BLaER1 (cell line): Measurements from ENCODE around the gene SHB.
"Not testable (repeated sequence)": the region's sequence is repeated elsewhere in the genome, so short reads cannot be mapped to it uniquely, and the experiment has no call there.

ENCODE experiments used
- H3K27ac ChIP-seq: shearing (Covaris generic); formaldehyde crosslinking; 2 replicates; pipeline ENCODE4 v1.8.1; 2022
- H3K27me3 ChIP-seq: shearing (Covaris generic); formaldehyde crosslinking; 2 replicates; pipeline ENCODE4 v1.8.1; 2022
- H3K36me3 ChIP-seq: shearing (Covaris generic); formaldehyde crosslinking; 2 replicates; pipeline ENCODE4 v1.8.1; 2022
- H3K4me1 ChIP-seq: shearing (Covaris generic); formaldehyde crosslinking; 2 replicates; pipeline ENCODE4 v1.8.1; 2022
- H3K4me2 ChIP-seq: shearing (Covaris generic); formaldehyde crosslinking; 2 replicates; pipeline ENCODE4 v1.8.1; 2022
- H3K4me3 ChIP-seq: shearing (Covaris generic); formaldehyde crosslinking; 2 replicates; pipeline ENCODE4 v1.8.1; 2022
- H3K9ac ChIP-seq: shearing (Covaris generic); formaldehyde crosslinking; 2 replicates; pipeline ENCODE4 v1.8.1; 2022
- H3K9me3 ChIP-seq: shearing (Covaris generic); formaldehyde crosslinking; 2 replicates; pipeline ENCODE4 v1.8.1; 2022
- H4K20me1 ChIP-seq: shearing (Covaris generic); formaldehyde crosslinking; 2 replicates; pipeline ENCODE4 v1.8.1; 2022
- Cebpa-rat ChIP-seq: shearing (Covaris generic); IDR thresholded peaks from 2 replicates; pipeline ENCODE4 v1.8.1; 2022

Gene SHB

GRCh38 chr9:38053697-38054461 lies 15.1 kb downstream of the SHB start:
- Histone ChIP-seq H3K4me3 (no peak overlapping the region), H3K4me1 (peaks cover 21% of the 10 kb centered on the region), H3K27me3 (no peaks in the 10 kb centered on the region), H3K27ac (no peak overlapping the region), H3K9me3 (no peaks in the 10 kb centered on the region), H4K20me1 (peaks cover 33% of the 10 kb centered on the region), H3K9ac (no peak overlapping the region), H3K4me2 (no peak overlapping the region), H3K36me3 (no peaks in the 10 kb centered on the region)
- TF ChIP-seq Cebpa-rat, result no peak

- H3K36me3 ChIP-seq, result no peaks in the 10 kb centered on the region
- no peak overlapping the region for H3K4me2 ChIP-seq
- H3K9me3 ChIP-seq, result no peaks in the 10 kb centered on the region
- TF ChIP-seq Cebpa-rat, result no peak
- H4K20me1 ChIP-seq, result peaks cover 14% of the 10 kb centered on the region
- no peak overlapping the region for H3K4me3 ChIP-seq
- no peaks in the 10 kb centered on the region for H3K27me3 ChIP-seq
- H3K4me1 ChIP-seq, result peaks cover 7% of the 10 kb centered on the region
- H3K9ac ChIP-seq, result no peak overlapping the region
- no peak overlapping the region for H3K27ac ChIP-seq
Measured at GRCh38 chr9:38051780-38052546, 17.1 kb downstream of the SHB start.

- H3K4me1 ChIP-seq, result peaks cover 5% of the 10 kb centered on the region
- no peak overlapping the region for H3K4me2 ChIP-seq
- H4K20me1 ChIP-seq, result no peaks in the 10 kb centered on the region
- no peak overlapping the region for H3K9ac ChIP-seq
- no peak overlapping the region for H3K4me3 ChIP-seq
- no peaks in the 10 kb centered on the region for H3K36me3 ChIP-seq
- TF ChIP-seq Cebpa-rat, result no peak
- H3K27me3 ChIP-seq, result no peaks in the 10 kb centered on the region
- H3K9me3 ChIP-seq, result no peaks in the 10 kb centered on the region
- H3K27ac ChIP-seq, result no peak overlapping the region
Measured at GRCh38 chr9:38048316-38048969, 20.6 kb downstream of the SHB start.

- H3K9ac ChIP-seq, result no peak overlapping the region
- H3K4me3 ChIP-seq, result no peak overlapping the region
- H3K4me2 ChIP-seq, result no peak overlapping the region
- no peaks in the 10 kb centered on the region for H3K36me3 ChIP-seq
- peaks cover 5% of the 10 kb centered on the region for H3K4me1 ChIP-seq
- H4K20me1 ChIP-seq, result no peaks in the 10 kb centered on the region
- TF ChIP-seq Cebpa-rat, result no peak
- no peak overlapping the region for H3K27ac ChIP-seq
- no peaks in the 10 kb centered on the region for H3K9me3 ChIP-seq
- no peaks in the 10 kb centered on the region for H3K27me3 ChIP-seq
Measured at GRCh38 chr9:38047301-38048251, 21.5 kb downstream of the SHB start.

GRCh38 chr9:38046661-38047300 lies 22.2 kb downstream of the SHB start:
- Histone ChIP-seq H3K27ac (no peak overlapping the region), H3K27me3 (no peaks in the 10 kb centered on the region), H3K9ac (no peak overlapping the region), H3K36me3 (no peaks in the 10 kb centered on the region), H3K4me3 (no peak overlapping the region), H4K20me1 (no peaks in the 10 kb centered on the region), H3K4me2 (no peak overlapping the region), H3K4me1 (peaks cover 5% of the 10 kb centered on the region), H3K9me3 (no peaks in the 10 kb centered on the region)
- TF ChIP-seq Cebpa-rat, result no peak

- H3K4me1 ChIP-seq, H3K27me3 ChIP-seq, H3K4me3 ChIP-seq, H3K36me3 ChIP-seq, H3K9ac ChIP-seq, H3K27ac ChIP-seq, H4K20me1 ChIP-seq, H3K4me2 ChIP-seq, H3K9me3 ChIP-seq: not testable (repeated sequence)
Measured at GRCh38 chr9:38045939-38046338, 23.1 kb downstream of the SHB start.

GRCh38 chr9:38044706-38045105 lies 24.3 kb downstream of the SHB start:
- H3K9me3 ChIP-seq, result no peaks in the 10 kb centered on the region
- no peak for TF ChIP-seq Cebpa-rat
- no peak overlapping the region for H3K9ac ChIP-seq
- H3K4me2 ChIP-seq, result no peak overlapping the region
- no peak overlapping the region for H3K4me3 ChIP-seq
- H3K27ac ChIP-seq, result no peak overlapping the region
- no peaks in the 10 kb centered on the region for H3K27me3 ChIP-seq
- peaks cover 6% of the 10 kb centered on the region for H3K4me1 ChIP-seq
- no peaks in the 10 kb centered on the region for H4K20me1 ChIP-seq
- H3K36me3 ChIP-seq, result no peaks in the 10 kb centered on the region

- Histone ChIP-seq H4K20me1 (no peaks in the 10 kb centered on the region), H3K4me2 (no peak overlapping the region), H3K9me3 (no peaks in the 10 kb centered on the region), H3K27ac (no peak overlapping the region), H3K4me3 (no peak overlapping the region), H3K27me3 (no peaks in the 10 kb centered on the region), H3K4me1 (peaks cover 11% of the 10 kb centered on the region), H3K36me3 (no peaks in the 10 kb centered on the region), H3K9ac (no peak overlapping the region)
- TF ChIP-seq Cebpa-rat, result no peak
Measured at GRCh38 chr9:38043931-38044623, 24.9 kb downstream of the SHB start.
